ENCODE measurements around the gene XRN2. TPM values are rescaled to one million over a fixed set of nuclear protein-coding genes. Genes with fewer than 3 reads are reported as not detected.
"Not testable (repeated sequence)": the region's sequence is repeated elsewhere in the genome, so short reads cannot be mapped to it uniquely, and the experiment has no call there.

XRN2 gene
- total RNA-seq, 1 donor from 2014 or later: 46.4 TPM

GRCh38 chr20:21361266-21361665 lies 58.1 kb downstream of the XRN2 start:
- peaks cover 11% of the 10 kb centered on the region for H3K4me1 ChIP-seq
- TF ChIP-seq CTCF (IDR thresholded peaks at IDR 0.05) (no peak), POLR2AphosphoS5 (IDR thresholded peaks at IDR 0.05; ENCODE audit: insufficient read depth in 1 of 2, low read depth in 1 of 2) (no peak), POLR2A (IDR thresholded peaks at IDR 0.05) (no peak)
- H3K9me3 ChIP-seq: no peaks in the 10 kb centered on the region
- no peak overlapping the region for H3K4me3 ChIP-seq
- no peaks in the 10 kb centered on the region for H3K27me3 ChIP-seq
- DNase-seq (ENCODE audit: extremely low spot score in 2 of 2): no peak
- intact Hi-C loops (cut with DNase I): no loop called here
- H3K27ac ChIP-seq: no peak overlapping the region
- peaks cover 2 to 26% of the 10 kb centered on the region in 2 donors for H3K36me3 ChIP-seq

GRCh38 chr20:21364413-21364812 lies 61.3 kb downstream of the XRN2 start:
- H3K9me3 ChIP-seq: no peaks in the 10 kb centered on the region
- H3K4me3 ChIP-seq: no peak overlapping the region
- no peak overlapping the region for H3K27ac ChIP-seq
- no peaks in the 10 kb centered on the region for H3K27me3 ChIP-seq
- H3K4me1 ChIP-seq: peaks cover 11% of the 10 kb centered on the region
- peaks cover 7 to 29% of the 10 kb centered on the region in 2 donors for H3K36me3 ChIP-seq
- intact Hi-C loops (cut with DNase I): no loop called here
- DNase-seq (ENCODE audit: extremely low spot score in 2 of 2): no peak
- no peak for TF ChIP-seq POLR2A (IDR thresholded peaks at IDR 0.05)
- TF ChIP-seq CTCF (IDR thresholded peaks at IDR 0.05): no peak
- TF ChIP-seq POLR2AphosphoS5 (IDR thresholded peaks at IDR 0.05; ENCODE audit: insufficient read depth in 1 of 2, low read depth in 1 of 2): no peak

GRCh38 chr20:21365771-21366170 lies 62.6 kb downstream of the XRN2 start:
- no peaks in the 10 kb centered on the region for H3K9me3 ChIP-seq
- DNase-seq (ENCODE audit: extremely low spot score in 2 of 2): no peak
- H3K4me3 ChIP-seq: no peak overlapping the region
- H3K4me1 ChIP-seq: peaks cover 2% of the 10 kb centered on the region
- peaks cover 7 to 26% of the 10 kb centered on the region in 2 donors for H3K36me3 ChIP-seq
- no peak overlapping the region for H3K27ac ChIP-seq
- intact Hi-C loops (cut with DNase I): no loop called here
- no peak for TF ChIP-seq CTCF (IDR thresholded peaks at IDR 0.05)
- TF ChIP-seq POLR2A (IDR thresholded peaks at IDR 0.05): no peak
- no peak for TF ChIP-seq POLR2AphosphoS5 (IDR thresholded peaks at IDR 0.05; ENCODE audit: insufficient read depth in 1 of 2, low read depth in 1 of 2)
- H3K27me3 ChIP-seq: no peaks in the 10 kb centered on the region

GRCh38 chr20:21366273-21366672 lies 63.1 kb downstream of the XRN2 start:
- H3K9me3 ChIP-seq; H3K27me3 ChIP-seq; intact Hi-C loops (cut with DNase I); H3K4me3 ChIP-seq; DNase-seq (ENCODE audit: extremely low spot score in 2 of 2); H3K27ac ChIP-seq; H3K4me1 ChIP-seq: not testable (repeated sequence)
- H3K36me3 ChIP-seq: peaks cover 7 to 25% of the 10 kb centered on the region in 2 donors

GRCh38 chr20:21368791-21369190 lies 65.7 kb downstream of the XRN2 start:
- Histone ChIP-seq H3K27ac (no peak overlapping the region), H3K4me3 (no peak overlapping the region), H3K27me3 (no peaks in the 10 kb centered on the region), H3K9me3 (no peaks in the 10 kb centered on the region), H3K4me1 (peaks cover 11% of the 10 kb centered on the region), H3K36me3 (peaks cover 7 to 22% of the 10 kb centered on the region in 2 donors)
- TF ChIP-seq POLR2AphosphoS5 (IDR thresholded peaks at IDR 0.05; ENCODE audit: insufficient read depth in 1 of 2, low read depth in 1 of 2) (no peak), CTCF (IDR thresholded peaks at IDR 0.05) (no peak), POLR2A (IDR thresholded peaks at IDR 0.05) (no peak)
- intact Hi-C loops (cut with DNase I): no loop called here
- no peak for DNase-seq (ENCODE audit: extremely low spot score in 2 of 2)

- Histone ChIP-seq H3K4me3 (no peak overlapping the region), H3K27me3 (no peaks in the 10 kb centered on the region), H3K27ac (no peak overlapping the region), H3K36me3 (peaks cover 6 to 21% of the 10 kb centered on the region in 2 donors), H3K9me3 (no peaks in the 10 kb centered on the region), H3K4me1 (peaks cover 11% of the 10 kb centered on the region)
- no peak for DNase-seq (ENCODE audit: extremely low spot score in 2 of 2)
- intact Hi-C loops (cut with DNase I): no loop called here
- TF ChIP-seq CTCF (IDR thresholded peaks at IDR 0.05) (no peak), POLR2A (IDR thresholded peaks at IDR 0.05) (no peak), POLR2AphosphoS5 (IDR thresholded peaks at IDR 0.05; ENCODE audit: insufficient read depth in 1 of 2, low read depth in 1 of 2) (no peak)
Observed at GRCh38 chr20:21371193-21371592, 68.1 kb downstream of the XRN2 start.
